WTC11 (cell line): ENCODE data around the gene NRF1. TPM values are rescaled to one million over a fixed set of nuclear protein-coding genes. Genes with fewer than 3 reads are reported as not detected.

Source experiments
- ATAC-seq: fragments of 200-7000 bp; cut with Tn5 transposase; 2 replicates; pipeline ENCODE4 v1.10.0; 2021; ENCODE audit warnings: mild to moderate bottlenecking, moderate library complexity
- CTCF ChIA-PET: fragments of 300-600 bp; sonication (Branson Sonifier 250); formaldehyde crosslinking; loops from one replicate; lab custom pipeline; 2021; ENCODE audit warnings: antibody characterized with exemption; lab: Charles Lee
- POLR2A ChIA-PET: fragments of 350-600 bp; sonication (Branson Sonifier 250); formaldehyde crosslinking; loops from one replicate; lab custom pipeline; 2021; ENCODE audit warnings: antibody characterized with exemption; lab: Charles Lee
- DNase-seq: peaks from one replicate; pipeline ENCODE4 v3.0.0; 2021; ENCODE audit warnings: low spot score
- H3K27ac Mint-ChIP-seq: 2 replicates; pipeline ENCODE4 v1.8.0; 2021; ENCODE audit warnings: mixed read lengths
- H3K27me3 Mint-ChIP-seq: 2 replicates; pipeline ENCODE4 v1.8.0; 2021; ENCODE audit warnings: low read depth, mild to moderate bottlenecking, moderate library complexity, mixed read lengths
- H3K36me3 Mint-ChIP-seq: 2 replicates; pipeline ENCODE4 v1.8.0; 2021; ENCODE audit warnings: mixed read lengths
- H3K4me1 Mint-ChIP-seq: 2 replicates; pipeline ENCODE4 v1.8.0; 2022; ENCODE audit warnings: mixed read lengths
- H3K4me3 Mint-ChIP-seq: 2 replicates; pipeline ENCODE4 v1.8.0; 2021; ENCODE audit warnings: mild to moderate bottlenecking, moderate library complexity, mixed read lengths
- H3K9me3 Mint-ChIP-seq: 2 replicates; pipeline ENCODE4 v1.8.0; 2021; ENCODE audit warnings: mixed read lengths
- ATF1 ChIP-seq: sonication (generic); formaldehyde crosslinking; IDR thresholded peaks from 2 replicates; pipeline ENCODE4 v1.8.1; 2023; ENCODE audit warnings: mild to moderate bottlenecking, moderate library complexity, missing genetic modification reagents
- ATF3 ChIP-seq: sonication (generic); formaldehyde crosslinking; conservative IDR thresholded peaks from 2 replicates; pipeline ENCODE4 v1.8.1; 2022; ENCODE audit warnings: mild to moderate bottlenecking, missing genetic modification reagents
- ATF6 ChIP-seq: sonication (generic); formaldehyde crosslinking; IDR thresholded peaks from 2 replicates; pipeline ENCODE4 v1.8.1; 2023; ENCODE audit warnings: mild to moderate bottlenecking, missing genetic modification reagents
- E2F4 ChIP-seq: sonication (generic); formaldehyde crosslinking; IDR thresholded peaks from 2 replicates; pipeline ENCODE4 v1.8.1; 2022; ENCODE audit warnings: low read depth, mild to moderate bottlenecking, moderate library complexity, missing genetic modification reagents, borderline replicate concordance
- FOXK1 ChIP-seq: sonication (generic); formaldehyde crosslinking; IDR thresholded peaks from 2 replicates; pipeline ENCODE4 v1.8.0; 2022; ENCODE audit warnings: mild to moderate bottlenecking, moderate library complexity, missing genetic modification reagents
- IRF1 ChIP-seq: sonication (generic); formaldehyde crosslinking; IDR thresholded peaks from 2 replicates; pipeline ENCODE4 v1.8.0; 2023; ENCODE audit warnings: missing genetic modification reagents
- KAT7 ChIP-seq: sonication (generic); formaldehyde crosslinking; IDR thresholded peaks from 2 replicates; pipeline ENCODE4 v1.8.1; 2023; ENCODE audit warnings: missing genetic modification reagents, mild to moderate bottlenecking, borderline replicate concordance
- RORB ChIP-seq: fragments of 250-450 bp; sonication (Bioruptor Pico); IDR thresholded peaks from 2 replicates; pipeline ENCODE4 v1.9.0; 2021; ENCODE audit warnings: mild to moderate bottlenecking
- STAT6 ChIP-seq: sonication (generic); formaldehyde crosslinking; conservative IDR thresholded peaks from 2 replicates; pipeline ENCODE4 v1.8.1; 2023; ENCODE audit warnings: mild to moderate bottlenecking, low read depth, missing genetic modification reagents, moderate library complexity
- TEAD4 ChIP-seq: sonication (generic); formaldehyde crosslinking; IDR thresholded peaks from 2 replicates; pipeline ENCODE4 v1.8.0; 2022; ENCODE audit warnings: mild to moderate bottlenecking, missing genetic modification reagents
- ZBTB21 ChIP-seq: sonication (generic); formaldehyde crosslinking; IDR thresholded peaks from 2 replicates; pipeline ENCODE4 v1.8.1; 2023; ENCODE audit warnings: mild to moderate bottlenecking, missing genetic modification reagents, borderline replicate concordance
- ZNF121 ChIP-seq: sonication (generic); formaldehyde crosslinking; IDR thresholded peaks from 2 replicates; pipeline ENCODE4 v1.8.0; 2023; ENCODE audit warnings: missing genetic modification reagents
- ZNF219 ChIP-seq: sonication (generic); formaldehyde crosslinking; IDR thresholded peaks from 2 replicates; pipeline ENCODE4 v1.8.0; 2023; ENCODE audit warnings: missing genetic modification reagents, mild to moderate bottlenecking, borderline replicate concordance
- ZNF532 ChIP-seq: fragments of 250-450 bp; sonication (Bioruptor Pico); IDR thresholded peaks from 2 replicates; pipeline ENCODE4 v1.9.0; 2021; ENCODE audit warnings: mild to moderate bottlenecking, borderline replicate concordance
- total RNA-seq: library from RNA; stranded (reverse); gene quantifications from 3 replicates; pipeline ENCODE4 v1.2.3, GENCODE V29; 2021

The NRF1 gene
- total RNA-seq, 1 experiment from 2014 or later: 16.4 TPM

GRCh38 chr7:129780974-129781927 is 169.7 kb downstream of the NRF1 start:
- peak overlapping the region; percentile 82 for H3K4me3 Mint-ChIP-seq
- H3K27ac Mint-ChIP-seq: no peak overlapping the region
- peaks cover 51% of the 10 kb centered on the region for H3K4me1 Mint-ChIP-seq
- H3K36me3 Mint-ChIP-seq: no peaks in the 10 kb centered on the region
- CTCF ChIA-PET: interaction anchor here (0.7 to 2.3 kb wide), 8 partner anchors 8 to 168 kb away, joined by 3 to 54 read pairs (median 4); no protein-coding TSS in a partner anchor
- DNase-seq: peak; percentile 81
- H3K9me3 Mint-ChIP-seq: no peaks in the 10 kb centered on the region
- H3K27me3 Mint-ChIP-seq: peaks cover 78% of the 10 kb centered on the region
- peak; percentile 4 for ATAC-seq
- POLR2A ChIA-PET: interaction anchor here (0.6 to 2.3 kb wide), 5 partner anchors 11 to 304 kb away, joined by 3 to 24 read pairs (median 8); no protein-coding TSS in a partner anchor
- TF ChIP-seq RORB (no peak), ATF1 (CRISPR knock-in tag) (0 out of 2 replicates have a peak, but pooled peaks have one; percentile 23), ATF3 (CRISPR knock-in tag) (no peak), E2F4 (0 out of 2 replicates have a peak, but pooled peaks have one; percentile 26)

- H3K4me1 Mint-ChIP-seq: peaks cover 56% of the 10 kb centered on the region
- peak overlapping the region; percentile 82 for H3K4me3 Mint-ChIP-seq
- DNase-seq: peak; percentile 86
- peak; percentile 11 for ATAC-seq
- peaks cover 83% of the 10 kb centered on the region for H3K27me3 Mint-ChIP-seq
- POLR2A ChIA-PET: interaction anchor here (0.6 to 2.3 kb wide), 4 partner anchors 33 to 79 kb away, joined by 3 to 24 read pairs (median 3); no protein-coding TSS in a partner anchor
- no peak overlapping the region for H3K27ac Mint-ChIP-seq
- CTCF ChIA-PET: interaction anchor here (0.5 to 2.3 kb wide), 6 partner anchors 9 to 169 kb away, joined by 3 to 54 read pairs (median 5); no protein-coding TSS in a partner anchor
- no peaks in the 10 kb centered on the region for H3K9me3 Mint-ChIP-seq
- H3K36me3 Mint-ChIP-seq: no peaks in the 10 kb centered on the region
- TF ChIP-seq ZNF532 (CRISPR knock-in tag) (no peak), ATF6 (no peak), ZBTB21 (CRISPR knock-in tag) (no peak), ZNF219 (CRISPR knock-in tag) (no peak), KAT7 (CRISPR knock-in tag) (no peak), IRF1 (CRISPR knock-in tag) (no peak), FOXK1 (CRISPR knock-in tag) (0 out of 2 replicates have a peak, but pooled peaks have one; percentile 49), ZNF121 (peak; percentile 95), TEAD4 (CRISPR knock-in tag) (no peak), STAT6 (CRISPR knock-in tag) (no peak)
Observed at GRCh38 chr7:129781928-129782817, 170.7 kb downstream of the NRF1 start.
